Urothelium cell line (cell line): Measurements from ENCODE around the gene ANKDD1B.

Source experiments
- DNase-seq: peaks from one replicate; pipeline ENCODE4 v3.0.0; 2011; ENCODE audit warnings: low spot score, mixed read lengths
- FAIRE-seq: peaks from 2 replicates; lab custom pipeline; 2011; peaks lifted over from hg19 to GRCh38; lab: Jason Lieb, UNC

ANKDD1B gene

DNA sequence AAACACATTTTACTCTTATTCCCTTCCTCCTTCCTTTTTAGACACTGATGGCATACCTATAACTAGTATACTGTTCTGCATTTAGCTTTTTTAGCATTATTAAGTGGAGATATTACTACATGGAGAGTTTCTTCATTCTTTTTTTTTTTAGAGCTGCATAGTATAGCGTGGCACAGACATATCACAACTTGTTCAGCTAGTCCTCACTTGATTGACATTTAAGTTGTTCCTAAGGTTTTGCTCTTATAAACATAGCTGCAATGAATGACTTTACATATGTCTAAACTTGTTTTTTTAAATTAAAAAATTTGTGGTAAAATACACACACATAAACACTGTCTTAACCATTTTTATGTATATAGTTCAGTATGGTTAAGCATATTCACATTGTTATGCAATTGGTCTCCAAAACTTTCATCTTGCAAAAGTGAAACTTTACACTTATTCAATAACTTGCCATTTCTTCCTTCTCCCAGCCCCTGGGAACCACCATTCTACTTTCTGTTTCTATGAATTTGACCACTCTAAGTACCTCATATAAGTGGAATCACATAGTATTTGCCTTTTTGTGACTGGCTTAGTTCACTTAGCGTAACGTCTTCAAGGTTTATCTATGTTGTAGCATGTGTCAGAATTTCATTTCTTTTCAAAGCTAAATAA, 48.7 kb downstream of the ANKDD1B start:
- FAIRE-seq, result no peak

GRCh38 chr5:75660678-75661465, 49.6 kb downstream of the ANKDD1B start:
- DNase-seq (no peak), FAIRE-seq (no peak)

More for the DNA sequence above, 48.7 kb downstream of the ANKDD1B start:
- no peak for DNase-seq

DNA sequence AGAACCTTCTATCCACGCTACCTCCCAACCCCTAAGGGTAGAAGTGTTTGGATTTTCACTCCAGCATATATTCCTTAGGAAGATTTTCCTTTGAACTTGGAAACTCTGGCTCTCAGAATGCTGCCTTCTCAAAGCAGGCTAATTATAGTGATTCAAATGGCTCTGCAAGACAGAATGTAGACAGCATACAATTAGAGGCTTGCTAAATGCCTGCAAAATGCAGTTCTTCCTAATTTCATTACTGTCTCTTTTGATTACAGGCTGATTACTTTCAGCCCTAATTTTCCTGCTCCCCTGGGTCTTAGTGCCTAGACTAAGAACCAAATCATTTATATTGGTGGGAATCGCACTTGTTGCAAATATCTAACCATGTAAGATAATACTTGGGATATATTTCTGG, 50.8 kb downstream of the ANKDD1B start:
- FAIRE-seq, result no peak

DNA sequence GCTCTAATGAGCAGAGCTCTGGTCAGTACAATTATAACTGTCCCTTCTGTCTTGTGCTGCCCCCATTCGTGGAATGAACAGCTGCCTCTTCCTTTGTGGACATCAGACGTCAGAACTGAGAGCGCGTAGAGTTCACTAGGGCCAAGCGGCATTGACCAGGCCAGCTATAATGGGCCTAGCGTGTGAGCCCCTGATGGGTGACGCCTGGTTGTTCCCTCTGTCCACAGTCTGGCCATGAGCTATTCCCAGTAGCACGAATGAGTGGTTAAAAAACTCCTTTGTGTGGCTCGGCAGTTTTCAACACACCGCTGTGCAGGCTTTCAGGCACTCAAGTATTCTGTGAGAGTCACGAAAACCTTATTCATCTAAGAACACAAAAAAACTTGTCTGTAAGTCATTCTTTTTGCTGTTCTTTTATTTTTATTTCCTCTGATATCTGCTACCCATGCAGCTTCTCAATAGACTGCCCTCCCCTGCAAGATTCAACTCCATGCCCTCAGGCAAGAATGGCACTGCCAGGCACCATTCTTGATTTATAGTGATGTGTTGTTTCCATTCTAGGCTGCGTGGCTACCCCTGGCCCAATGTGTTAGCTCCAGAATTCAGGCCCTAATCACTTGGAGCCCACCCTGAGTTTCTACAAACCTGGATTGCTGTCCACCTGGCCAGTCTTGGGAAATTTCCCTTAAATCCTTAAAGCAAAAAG, 52.5 kb downstream of the ANKDD1B start:
- no peak for DNase-seq
- FAIRE-seq, result no peak

More for the DNA sequence above, 50.8 kb downstream of the ANKDD1B start:
- DNase-seq, result no peak

DNA sequence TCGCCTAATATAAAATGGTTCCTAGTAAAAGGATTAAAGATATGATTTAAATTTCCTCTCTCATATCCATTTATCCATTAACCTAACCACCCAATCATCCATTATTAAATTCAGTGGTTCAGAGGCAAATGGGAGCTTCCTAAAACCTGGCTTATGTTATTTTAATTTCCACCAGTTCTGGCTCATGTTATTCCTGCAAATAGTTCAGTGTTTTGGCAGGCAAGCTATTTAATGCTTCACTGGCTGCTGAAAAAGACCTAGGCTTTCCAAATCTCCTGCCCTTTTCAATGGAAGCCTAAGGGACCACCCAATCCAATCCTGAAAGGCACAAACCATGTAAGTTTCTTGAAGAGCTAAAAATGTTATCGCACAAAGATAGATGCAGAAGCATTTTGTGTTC, 53.7 kb downstream of the ANKDD1B start:
- DNase-seq, result no peak
- no peak for FAIRE-seq

DNA sequence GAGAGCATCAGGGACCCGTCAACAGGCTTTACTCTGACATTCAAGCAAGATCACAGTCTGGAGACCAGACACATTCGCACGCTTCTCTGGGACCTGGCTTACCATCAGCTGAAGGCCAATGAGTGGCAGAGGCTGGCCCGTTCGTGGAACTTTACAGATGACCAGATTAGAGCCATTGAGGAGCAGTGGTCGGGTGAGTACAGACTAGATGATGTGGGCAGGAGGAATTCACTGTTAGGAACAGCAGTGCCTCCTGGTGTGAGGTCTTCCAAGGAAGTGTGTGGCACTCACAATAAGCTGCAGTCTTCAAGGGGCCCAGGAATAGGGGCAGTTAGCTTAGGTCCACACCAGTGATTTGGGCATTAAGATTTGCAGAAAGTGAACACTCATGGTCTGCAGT, 55.5 kb downstream of the ANKDD1B start:
- DNase-seq (no peak), FAIRE-seq (no peak)

GRCh38 chr5:75667586-75667985, 56.3 kb downstream of the ANKDD1B start:
- FAIRE-seq, result no peak
- no peak for DNase-seq

DNA sequence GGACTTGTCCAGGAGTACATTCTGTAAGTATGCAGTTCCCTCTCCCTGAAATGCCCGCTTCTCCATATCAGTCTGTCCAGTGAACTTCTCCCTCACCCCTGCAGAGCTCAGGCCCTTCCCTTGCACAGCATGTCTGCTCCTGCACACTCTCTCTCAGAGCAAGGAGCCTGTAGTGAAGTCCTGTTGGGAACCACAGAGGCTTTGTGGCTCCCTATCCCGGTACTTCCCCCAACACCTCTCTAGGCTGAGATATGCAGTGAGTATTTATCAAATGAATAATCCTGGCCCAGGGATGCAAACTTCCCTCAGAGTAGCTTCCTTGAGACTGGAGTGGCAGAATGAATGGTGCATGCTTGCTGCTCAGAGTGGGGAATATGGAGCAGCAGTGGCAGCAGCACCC, 57.2 kb downstream of the ANKDD1B start:
- DNase-seq (no peak), FAIRE-seq (no peak)

GRCh38 chr5:75668977-75669689, 57.9 kb downstream of the ANKDD1B start:
- no peak for FAIRE-seq
- no peak for DNase-seq

GRCh38 chr5:75670577-75670976, 59.3 kb downstream of the ANKDD1B start:
- DNase-seq (no peak), FAIRE-seq (no peak)

- no peak for FAIRE-seq
- no peak for DNase-seq
These were observed 60.3 kb downstream of the ANKDD1B start for GRCh38 chr5:75671506-75671905.

GRCh38 chr5:75672616-75673015, 61.4 kb downstream of the ANKDD1B start:
- DNase-seq (no peak), FAIRE-seq (no peak)

- DNase-seq (no peak), FAIRE-seq (no peak)
These were observed 64.5 kb downstream of the ANKDD1B start for GRCh38 chr5:75675783-75676182.

- FAIRE-seq (no peak), DNase-seq (no peak)
These were observed 66.4 kb downstream of the ANKDD1B start for GRCh38 chr5:75677607-75678006.

GRCh38 chr5:75678155-75678554, 66.9 kb downstream of the ANKDD1B start:
- DNase-seq, result no peak
- FAIRE-seq, result no peak

DNA sequence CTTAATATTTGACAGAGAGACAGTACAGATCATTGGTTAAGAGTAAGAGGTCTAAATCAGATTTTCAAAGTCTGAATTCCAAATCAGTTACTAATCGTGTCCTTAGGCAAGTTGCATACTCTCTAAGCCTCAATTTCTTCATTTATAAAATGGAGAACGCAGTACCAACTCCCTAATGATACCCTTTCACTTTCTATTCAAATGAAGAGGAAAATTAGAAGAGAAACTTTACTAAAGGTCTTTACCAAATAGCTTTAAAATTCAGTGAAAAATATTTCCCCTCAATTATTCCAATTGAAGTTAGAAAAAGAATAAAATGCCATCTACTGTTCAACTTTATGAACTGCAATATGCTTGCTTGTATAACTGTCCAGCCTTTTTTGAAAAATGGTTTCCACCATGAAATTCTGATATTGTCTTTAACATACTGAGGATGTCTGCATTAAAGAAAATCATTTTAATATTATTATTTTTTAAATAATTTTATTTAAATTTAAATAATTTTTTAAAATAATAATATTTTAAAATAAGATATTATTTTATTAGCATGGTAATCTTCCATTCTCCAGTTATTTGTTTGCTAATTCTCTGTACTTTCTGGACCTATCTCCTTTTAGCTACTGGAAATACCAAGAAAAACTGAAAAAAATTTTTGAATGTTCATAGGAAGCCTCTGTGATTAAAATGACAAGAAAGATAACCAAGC, 70.0 kb downstream of the ANKDD1B start:
- DNase-seq (no peak), FAIRE-seq (no peak)

DNA sequence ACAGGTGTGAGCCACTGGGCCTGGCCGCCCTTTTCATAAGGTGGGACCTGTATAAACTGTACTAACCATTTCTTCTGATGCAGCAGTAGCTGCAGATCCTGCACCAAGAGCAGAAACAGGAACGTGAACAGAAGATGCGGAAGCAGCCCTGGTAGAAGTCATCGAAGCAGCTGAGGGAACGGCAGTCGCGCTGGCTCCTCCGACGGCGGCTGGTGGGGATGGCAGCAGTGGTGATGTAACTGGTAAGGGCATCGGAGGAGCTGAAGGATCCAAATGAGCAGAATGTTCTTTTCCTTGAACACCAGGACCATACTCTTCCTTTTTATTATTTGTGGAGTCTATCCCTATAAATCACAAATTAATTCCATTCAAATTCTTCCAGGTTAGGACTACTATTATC, 73.9 kb downstream of the ANKDD1B start:
- FAIRE-seq (no peak), DNase-seq (no peak)

GRCh38 chr5:75686480-75686879, 75.2 kb downstream of the ANKDD1B start:
- FAIRE-seq, result no peak
- no peak for DNase-seq

DNA sequence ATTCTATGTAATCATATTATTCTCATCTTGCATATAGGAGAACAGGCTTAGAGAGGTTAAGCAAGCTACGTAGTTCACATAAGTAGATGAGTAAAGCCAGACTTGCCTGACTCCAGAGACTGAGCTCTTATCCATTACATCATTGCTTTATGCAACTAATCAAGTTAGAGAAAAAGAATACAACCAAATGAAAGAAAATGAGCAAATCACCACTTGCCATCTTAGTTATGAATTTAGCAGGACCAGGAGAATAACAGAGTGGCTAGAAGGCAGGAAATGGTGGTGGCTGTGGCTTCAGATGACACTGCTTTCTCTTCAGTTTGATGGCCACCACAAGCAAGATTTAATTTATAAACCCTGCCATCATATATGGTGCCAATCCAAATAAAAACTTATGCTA, 79.4 kb downstream of the ANKDD1B start:
- no peak for FAIRE-seq
- no peak for DNase-seq

GRCh38 chr5:75694781-75695180, 83.5 kb downstream of the ANKDD1B start:
- DNase-seq, result no peak
- no peak for FAIRE-seq
